Superior temporal gyrus (tissue), 1 donor: ENCODE results near the gene GPHN.

Experiments used
- DNase-seq: peaks from one replicate; pipeline ENCODE4 v3.0.0-alpha.2; 2016; ENCODE audit errors: extremely low spot score

GPHN gene

GRCh38 chr14:67141146-67141900 is 633.4 kb downstream of the GPHN start:
- no peak for DNase-seq

GRCh38 chr14:67151082-67151666 is 643.2 kb downstream of the GPHN start:
- DNase-seq, result peak; percentile 57

DNA sequence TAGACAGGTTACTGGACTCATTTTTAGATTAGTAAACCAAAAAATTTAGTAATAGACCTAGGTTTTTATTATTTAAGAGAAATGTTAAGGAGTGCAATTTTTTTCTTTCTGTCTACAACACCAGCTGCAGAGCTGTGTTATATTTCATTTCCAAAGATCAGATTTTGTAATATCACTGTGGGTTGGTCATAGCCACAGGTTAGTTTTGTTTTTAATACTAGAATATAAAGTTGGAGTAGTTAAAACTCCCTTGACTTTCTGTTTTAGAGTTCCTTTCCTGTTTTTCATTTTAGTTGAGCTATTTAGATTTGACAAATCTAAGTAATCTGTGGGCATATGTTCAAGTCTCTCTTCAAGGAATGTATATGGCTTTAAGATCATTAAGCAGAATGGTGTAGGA is 650.6 kb downstream of the GPHN start:
- DNase-seq, result no peak

DNA sequence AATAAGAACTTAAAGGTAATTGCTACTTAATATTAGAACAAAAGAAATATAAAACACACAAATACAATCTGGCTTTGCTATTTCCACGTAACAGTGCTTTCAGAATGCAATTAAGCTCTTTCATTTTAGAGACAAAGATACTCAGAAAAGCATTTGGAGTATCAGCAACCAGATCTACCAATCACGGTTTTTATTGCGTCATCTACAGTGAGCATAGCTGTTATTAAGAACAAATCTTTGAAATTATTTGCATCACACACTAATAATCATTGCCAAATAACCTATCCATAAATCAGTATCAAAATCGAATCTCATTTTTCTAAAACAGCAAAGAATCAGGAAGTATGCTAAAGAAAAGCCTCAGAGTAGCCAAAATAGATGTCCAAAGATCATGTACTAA is 654.4 kb downstream of the GPHN start:
- no peak for DNase-seq

- peak; percentile 88 for DNase-seq
Observed at GRCh38 chr14:67166450-67166853, 658.5 kb downstream of the GPHN start.

DNA sequence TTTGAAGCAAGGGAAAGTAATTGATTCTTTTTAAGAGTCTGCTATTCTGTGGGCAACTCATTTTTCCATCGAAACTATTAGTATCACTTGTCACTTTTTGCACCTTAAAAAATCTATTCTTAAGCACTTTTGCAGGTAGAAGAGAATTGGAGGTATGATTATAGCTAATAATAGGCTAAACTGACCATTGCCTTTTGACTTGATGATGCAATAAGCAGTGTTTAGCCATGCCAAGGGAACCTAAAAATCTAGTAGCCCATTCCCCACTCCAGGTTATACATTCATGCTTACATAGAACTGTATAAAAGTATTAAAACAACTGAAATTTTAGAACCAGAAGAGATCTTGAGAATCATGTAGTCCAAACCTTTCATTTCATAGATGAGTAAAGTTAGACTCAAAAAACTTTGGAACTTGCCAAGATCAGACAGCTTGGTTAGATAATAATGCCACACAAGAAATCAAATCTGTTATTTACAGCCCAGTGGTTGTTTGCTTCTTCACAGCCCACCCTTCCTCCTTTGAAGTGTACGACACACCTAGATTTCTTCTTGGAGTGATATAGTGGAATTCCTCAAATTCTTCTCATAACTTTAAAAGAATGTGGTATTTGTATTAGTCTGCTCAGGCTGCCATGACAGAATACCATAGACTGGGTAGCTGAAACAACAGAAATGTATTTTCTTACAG is 659.6 kb downstream of the GPHN start:
- no peak for DNase-seq

DNA sequence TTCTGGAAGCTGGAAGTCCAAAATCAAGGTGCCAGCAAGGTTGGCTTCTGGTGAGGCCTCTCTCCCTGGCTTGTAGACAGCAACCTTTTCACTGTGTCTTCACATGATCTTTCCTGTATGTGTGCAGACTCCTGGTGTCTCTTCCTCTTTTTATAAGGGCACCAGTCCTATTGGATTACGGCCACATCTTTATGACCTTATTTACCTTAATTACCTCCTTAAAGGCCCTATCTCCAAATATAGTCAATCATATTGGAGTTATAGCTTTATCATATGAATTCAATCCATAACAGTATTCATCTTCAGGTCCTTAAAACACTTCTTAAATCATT is 660.1 kb downstream of the GPHN start:
- DNase-seq, result no peak

DNA sequence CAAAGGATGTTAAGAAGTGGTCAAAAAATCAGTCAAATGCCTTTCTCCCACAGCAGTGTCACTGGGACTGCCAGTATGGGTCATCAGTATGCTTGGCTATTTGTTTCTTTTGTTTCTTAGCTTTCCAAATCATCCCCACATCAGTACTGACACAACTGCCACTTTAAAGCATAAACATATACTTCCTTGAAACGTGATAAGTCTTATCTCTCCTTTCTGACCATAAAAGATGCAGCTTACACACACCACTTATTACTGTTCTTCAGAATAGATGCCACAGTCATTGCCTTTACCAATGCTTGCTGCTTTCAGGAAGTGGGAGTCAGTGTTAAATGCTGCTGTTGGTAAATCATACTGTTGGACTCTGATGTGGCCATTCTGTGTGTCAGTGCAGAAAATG is 662.7 kb downstream of the GPHN start:
- DNase-seq, result no peak

DNA sequence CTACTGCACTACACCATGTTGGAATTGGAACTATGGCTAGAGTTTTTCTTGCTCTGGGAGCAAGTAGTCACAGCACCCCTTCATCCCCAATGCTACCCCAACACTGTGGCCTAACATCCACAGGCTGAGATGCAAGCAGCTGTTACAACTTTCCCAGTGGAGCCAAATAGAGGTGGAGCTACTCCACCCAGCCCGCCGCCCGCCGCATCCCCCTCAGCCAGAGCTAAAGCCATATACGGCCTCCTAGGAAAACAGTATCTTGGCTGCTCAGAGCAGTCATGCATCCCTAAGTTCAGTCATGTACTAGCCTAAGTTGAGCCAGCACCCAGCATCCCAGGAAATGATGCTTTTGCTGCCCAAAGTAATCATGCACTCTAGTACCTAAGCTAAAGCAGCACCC is 664.1 kb downstream of the GPHN start:
- DNase-seq, result no peak

DNA sequence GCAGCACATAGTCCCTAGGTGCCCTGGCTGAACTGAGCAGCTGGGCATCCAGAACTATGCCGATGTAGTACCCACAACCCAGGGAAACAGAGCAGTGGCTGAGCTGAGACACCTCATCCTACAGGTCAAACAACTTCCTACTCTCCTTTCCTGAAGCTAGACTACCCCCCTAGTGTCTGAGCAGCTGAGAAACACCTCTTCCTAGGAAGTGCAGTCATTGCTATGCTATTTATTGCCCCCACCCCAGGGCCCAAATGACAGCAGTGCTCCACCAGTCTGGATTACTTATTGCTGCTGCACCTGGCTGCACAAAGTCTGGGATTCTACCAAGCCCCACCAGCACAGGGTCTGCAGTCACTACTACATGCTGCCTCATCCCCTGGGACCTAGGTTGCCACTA is 664.6 kb downstream of the GPHN start:
- DNase-seq, result no peak

DNA sequence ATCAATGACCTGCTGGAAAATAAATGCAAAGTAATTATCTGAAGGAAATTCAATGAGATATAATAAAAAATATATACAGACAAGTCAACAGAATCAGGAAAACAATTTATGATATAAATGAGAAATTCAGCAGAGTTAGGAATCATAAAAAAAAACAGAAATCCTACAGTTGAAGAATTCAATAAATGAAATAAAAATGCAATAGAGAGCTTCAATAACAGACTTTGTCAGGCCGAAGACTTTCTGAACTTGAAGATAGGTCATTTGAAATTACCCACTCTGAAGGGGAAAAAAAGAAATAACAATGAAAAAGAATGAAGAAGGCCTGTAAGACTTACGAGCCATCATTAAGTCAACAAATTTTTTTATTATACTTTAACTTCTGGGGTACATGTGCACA is 665.8 kb downstream of the GPHN start:
- no peak for DNase-seq

DNA sequence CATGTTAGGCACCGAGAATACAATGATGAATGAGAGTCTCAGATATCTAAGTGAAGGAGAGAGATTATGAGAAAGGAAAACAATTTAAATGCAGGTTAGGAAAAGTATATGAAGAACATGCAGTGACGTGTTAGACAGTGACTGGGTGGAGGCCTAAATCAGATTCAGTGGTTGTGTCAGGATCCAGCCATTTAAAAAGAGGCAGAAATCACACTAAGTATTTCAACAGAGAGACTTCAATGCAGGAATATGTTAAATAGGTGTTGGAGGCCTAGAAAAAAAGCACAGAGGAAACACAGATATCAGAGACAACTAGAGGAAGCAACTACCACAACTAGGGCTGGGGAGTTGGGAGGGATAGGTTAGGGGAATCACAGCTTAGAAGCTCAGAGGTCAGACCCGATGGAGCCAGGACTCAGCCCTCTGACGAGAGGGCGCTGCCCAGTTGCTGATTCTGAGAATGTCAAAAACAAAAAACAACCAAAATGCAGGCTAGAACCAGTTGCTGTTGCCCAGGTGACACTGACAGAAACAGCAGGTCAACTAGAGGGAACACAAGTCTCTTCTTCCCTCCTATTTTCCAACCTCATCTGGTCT is 678.3 kb downstream of the GPHN start:
- no peak for DNase-seq

DNA sequence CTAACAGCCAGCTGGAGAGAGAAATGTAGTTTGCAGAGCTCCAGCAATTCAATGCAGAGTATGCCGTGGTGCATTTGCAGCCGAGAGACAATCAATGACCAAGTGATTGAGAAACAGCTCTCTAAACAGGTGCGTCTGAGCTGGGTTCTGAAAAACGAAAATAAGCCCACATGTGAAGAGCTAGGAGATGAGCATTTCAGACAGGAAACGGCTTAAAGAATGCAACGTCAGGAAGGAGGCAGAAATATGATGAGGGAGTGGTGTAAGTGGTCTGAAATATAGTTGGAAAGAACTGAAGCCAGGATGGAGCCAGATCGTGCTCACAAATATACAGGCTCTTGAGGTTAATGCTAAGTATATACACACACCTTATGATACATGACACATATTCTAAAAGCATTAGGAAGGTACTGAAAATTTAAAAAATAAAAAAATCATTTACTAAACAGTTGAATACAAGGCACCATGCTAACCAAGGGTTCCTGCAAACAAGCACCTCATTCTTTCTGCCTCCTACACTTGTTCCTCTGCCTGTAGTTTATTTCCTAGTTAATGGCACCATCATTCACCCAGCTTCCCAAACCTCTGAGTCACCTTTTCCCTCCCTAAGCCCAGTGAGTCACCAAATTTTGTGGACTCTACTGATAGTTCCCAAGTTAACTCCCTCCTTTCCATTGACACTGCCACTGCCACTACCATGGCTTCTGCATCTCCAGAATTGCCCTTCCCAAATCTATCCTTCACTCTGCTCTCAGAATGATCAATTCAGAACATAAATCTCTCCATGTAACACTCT is 679.0 kb downstream of the GPHN start:
- DNase-seq, result no peak

DNA sequence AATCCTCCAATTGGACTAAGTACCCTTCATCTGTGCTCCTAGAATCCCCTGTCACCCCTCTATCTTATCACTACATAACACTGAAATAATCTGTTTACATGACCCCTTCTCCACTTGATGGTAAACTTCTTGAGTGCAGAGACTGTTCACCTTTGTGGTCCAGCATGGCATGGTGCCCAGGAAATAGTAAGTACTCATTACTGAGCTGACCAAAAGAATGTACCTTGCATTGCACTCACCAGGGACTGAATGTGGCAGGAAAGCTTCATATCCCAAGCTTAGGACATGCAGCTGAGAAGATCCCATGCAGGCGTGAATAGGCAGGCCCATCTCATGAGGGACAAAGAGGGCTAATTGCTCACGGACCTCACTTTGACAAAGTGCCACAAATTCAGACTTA is 679.9 kb downstream of the GPHN start:
- DNase-seq, result no peak

GRCh38 chr14:67188326-67188725 is 680.4 kb downstream of the GPHN start:
- DNase-seq, result no peak

DNA sequence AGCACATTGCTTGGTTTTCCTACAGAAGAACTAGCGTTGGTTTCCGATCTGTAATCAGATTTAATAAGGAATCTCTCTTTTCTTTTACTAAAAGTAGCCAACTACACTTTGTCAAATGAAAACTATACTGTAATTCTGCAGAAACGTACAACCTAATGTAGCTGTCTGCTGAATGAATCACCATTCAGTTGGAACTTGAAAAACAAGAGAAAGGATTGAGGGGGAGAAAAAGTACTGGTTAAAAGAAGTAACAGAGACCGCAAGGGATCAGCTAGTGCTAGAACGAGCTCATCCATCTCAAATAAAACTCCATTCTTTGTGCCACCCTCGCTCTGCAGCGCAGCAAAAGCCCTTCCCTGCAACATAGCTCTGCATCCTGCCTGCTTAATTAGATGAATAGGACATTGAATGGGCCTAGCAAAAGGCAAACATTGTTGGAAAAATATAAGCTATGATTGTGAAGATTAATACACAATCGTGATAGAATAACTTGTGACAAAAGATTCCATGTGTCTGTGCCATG is 683.9 kb downstream of the GPHN start:
- peak; percentile 41 for DNase-seq

- no peak for DNase-seq
Observed at GRCh38 chr14:67192366-67192765, 684.4 kb downstream of the GPHN start.

DNA sequence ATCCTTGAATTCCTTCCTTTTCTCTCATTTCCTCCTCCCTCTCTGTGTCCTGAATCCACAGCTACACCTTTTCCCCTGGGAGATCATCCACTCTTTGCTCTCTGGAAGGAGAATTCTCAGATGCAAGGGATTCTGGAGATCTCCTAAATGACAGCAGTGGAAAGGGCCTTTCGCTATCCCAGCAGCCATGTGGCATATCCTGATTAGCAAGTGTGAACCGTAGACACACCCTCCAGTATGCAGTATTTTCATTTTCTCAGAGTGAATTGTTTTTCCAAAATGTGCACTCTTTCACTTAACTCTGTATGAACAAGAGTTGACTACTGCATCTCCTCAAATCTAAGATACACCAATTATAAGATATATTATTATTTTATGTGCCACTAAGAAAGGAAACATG is 687.3 kb downstream of the GPHN start:
- DNase-seq, result no peak

DNA sequence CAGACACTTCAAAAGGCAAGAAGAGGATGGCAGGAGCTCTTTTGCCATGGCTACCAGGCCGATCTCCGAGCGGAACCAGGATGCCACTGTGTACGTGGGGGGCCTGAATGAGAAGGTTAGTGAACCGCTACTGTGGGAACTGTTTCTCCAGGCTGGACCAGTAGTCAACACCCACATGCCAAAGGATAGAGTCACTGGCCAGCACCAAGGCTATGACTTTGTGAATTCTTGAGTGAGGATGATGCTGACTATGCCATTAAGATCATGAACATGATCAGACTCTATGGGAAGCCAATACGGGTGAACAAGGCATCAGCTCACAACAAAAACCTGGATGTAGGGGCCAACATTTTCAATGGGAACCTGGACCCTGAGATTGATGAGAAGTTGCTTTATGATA is 691.1 kb downstream of the GPHN start:
- no peak for DNase-seq

DNA sequence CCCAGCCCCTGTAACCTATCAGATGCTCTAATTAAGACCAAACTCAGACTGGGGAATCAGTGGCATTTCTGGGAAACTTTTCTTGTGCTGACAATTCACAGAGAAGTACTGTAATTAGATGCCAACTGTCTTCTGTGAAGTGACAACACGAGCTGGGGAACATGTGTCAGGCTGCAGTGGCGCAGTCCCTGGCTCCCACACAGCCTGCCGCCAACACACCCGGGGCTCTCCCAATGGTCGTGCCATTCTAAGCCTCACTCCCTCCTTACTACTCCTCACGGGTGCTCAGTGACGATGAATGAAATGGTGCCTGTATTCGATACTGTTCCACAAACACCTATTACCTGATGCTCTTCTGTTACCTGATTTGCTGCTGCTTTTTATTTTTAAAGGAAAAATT is 699.9 kb downstream of the GPHN start:
- no peak for DNase-seq

GRCh38 chr14:67218126-67218525 is 710.2 kb downstream of the GPHN start:
- no peak for DNase-seq
